DND-41 (cell line): Measurements from ENCODE around the gene TP73.

Experiments used
- ATAC-seq: fragments of 200-7000 bp; cut with Tn5 transposase; 3 replicates; pipeline ENCODE4 v1.9.1; 2021; ENCODE audit warnings: low read depth; ENCODE audit not compliant: insufficient read depth
- DNase-seq: peaks from one replicate; pipeline ENCODE4 v3.0.0-alpha.2; 2020
- H2AFZ ChIP-seq: 2 replicates; pipeline ENCODE4 v1.6.0; 2012; ENCODE audit warnings: low read depth, low read length
- H3K27ac ChIP-seq: 2 replicates; pipeline ENCODE4 v1.5.1; 2012; ENCODE audit warnings: low read length, inconsistent platforms
- H3K27me3 ChIP-seq: fragments of 200-600 bp; sonication (generic); 2 replicates; pipeline ENCODE4 v1.6.0; 2012; ENCODE audit warnings: low read length, mild to moderate bottlenecking, inconsistent platforms; ENCODE audit not compliant: insufficient read depth, poor library complexity
- H3K36me3 ChIP-seq: 2 replicates; pipeline ENCODE4 v1.5.1; 2012; ENCODE audit warnings: low read length, inconsistent platforms; ENCODE audit not compliant: insufficient read depth
- H3K4me1 ChIP-seq: 2 replicates; pipeline ENCODE4 v1.5.1; 2012; ENCODE audit warnings: mild to moderate bottlenecking, low read length; ENCODE audit not compliant: insufficient read depth
- H3K4me2 ChIP-seq: 2 replicates; pipeline ENCODE4 v1.6.0; 2012; ENCODE audit warnings: mild to moderate bottlenecking, moderate library complexity, low read length, inconsistent platforms; ENCODE audit not compliant: insufficient read depth
- H3K4me3 ChIP-seq, 2 experiments: fragments of 200-600 bp in 1 of 2; shearing (Covaris generic) in 1 of 2; 2 replicates each; pipeline ENCODE4 v1.5.1; 2012 to 2016; ENCODE audit warnings: inconsistent platforms in 2 of 2, low read length in 2 of 2, mild to moderate bottlenecking in 2 of 2, low read depth in 1 of 2, moderate library complexity in 1 of 2
- H3K79me2 ChIP-seq: 2 replicates; pipeline ENCODE4 v1.6.0; 2012; ENCODE audit warnings: low read length, inconsistent platforms; ENCODE audit not compliant: insufficient read depth
- H3K9ac ChIP-seq: 2 replicates; pipeline ENCODE4 v1.6.0; 2012; ENCODE audit warnings: low read depth, mild to moderate bottlenecking, inconsistent platforms, low read length, moderate library complexity
- H3K9me3 ChIP-seq: 2 replicates; pipeline ENCODE4 v1.5.1; 2012; ENCODE audit warnings: low read length, moderate library complexity, mild to moderate bottlenecking, inconsistent platforms; ENCODE audit not compliant: insufficient read depth, severe bottlenecking
- H4K20me1 ChIP-seq: 2 replicates; pipeline ENCODE4 v1.6.0; 2012; ENCODE audit warnings: low read length; ENCODE audit not compliant: insufficient read depth
- CTCF ChIP-seq: IDR thresholded peaks from 2 replicates; pipeline ENCODE4 v1.5.1; 2012; ENCODE audit warnings: borderline replicate concordance, low read length, moderate library complexity, mild to moderate bottlenecking; ENCODE audit not compliant: poor library complexity, severe bottlenecking; ENCODE audit errors: extremely low read depth
- EZH2 ChIP-seq: IDR thresholded peaks from 3 replicates; pipeline ENCODE4 v1.6.1; 2012; ENCODE audit warnings: borderline replicate concordance, low read depth, mild to moderate bottlenecking, moderate library complexity, low read length, inconsistent platforms; ENCODE audit not compliant: severe bottlenecking

Gene TP73

GRCh38 chr1:3772027-3772714 is 119.9 kb downstream of the TP73 start:
- ATAC-seq (no peak), DNase-seq (no peak)
- Histone ChIP-seq H3K27me3 (no peaks in the 10 kb centered on the region), H3K36me3 (no peaks in the 10 kb centered on the region), H3K27ac (no peak overlapping the region), H4K20me1 (peaks cover 11% of the 10 kb centered on the region; the same call in 1 of the 2 replicates), H3K4me2 (no peak overlapping the region), H3K9ac (no peak overlapping the region), H3K79me2 (no peaks in the 10 kb centered on the region), H3K4me1 (no peaks in the 10 kb centered on the region), H2AFZ (no peak overlapping the region), H3K9me3 (no peaks in the 10 kb centered on the region), H3K4me3 (no peak overlapping the region)
- TF ChIP-seq EZH2 (no peak), CTCF (no peak)

- no peak for ATAC-seq
- no peaks in the 10 kb centered on the region for H3K4me1 ChIP-seq
- peaks cover 19% of the 10 kb centered on the region for H4K20me1 ChIP-seq
- no peak within 1 kb of the TSS for H3K4me3 ChIP-seq
- no peaks in the 10 kb centered on the region for H3K79me2 ChIP-seq
- H2AFZ ChIP-seq = no peak within 1 kb of the TSS
- no peak for DNase-seq
- H3K36me3 ChIP-seq = no peaks in the 10 kb centered on the region
- no peak for TF ChIP-seq CTCF
- no peak for TF ChIP-seq EZH2
- no peaks in the 10 kb centered on the region for H3K27me3 ChIP-seq
- no peaks in the 10 kb centered on the region for H3K9me3 ChIP-seq
- no peak within 1 kb of the TSS for H3K4me2 ChIP-seq
- no peak within 1 kb of the TSS for H3K27ac ChIP-seq
- H3K9ac ChIP-seq = no peak within 1 kb of the TSS
Measured at GRCh38 chr1:3772715-3773571, 120.6 kb downstream of the TP73 start, which contains the start of gene SMIM1. Gene SMIM1, plus strand, starts transcription at chr1:3772749. Its CDS starts 2,625 bp downstream, at chr1:3775374.

- ATAC-seq (no peak), DNase-seq (no peak)
- H2AFZ ChIP-seq = no peak overlapping the region
- no peak overlapping the region for H3K4me3 ChIP-seq
- H3K4me1 ChIP-seq = no peaks in the 10 kb centered on the region
- no peak overlapping the region for H3K9ac ChIP-seq
- H3K9me3 ChIP-seq = no peaks in the 10 kb centered on the region
- H3K36me3 ChIP-seq = 0 out of 2 replicates have a peak, but pooled peaks cover under 1% of the 10 kb centered on the region
- peaks cover 24% of the 10 kb centered on the region for H4K20me1 ChIP-seq
- TF ChIP-seq EZH2 (no peak), CTCF (no peak)
- H3K4me2 ChIP-seq = no peak overlapping the region
- H3K27ac ChIP-seq = no peak overlapping the region
- H3K79me2 ChIP-seq = no peaks in the 10 kb centered on the region
- no peaks in the 10 kb centered on the region for H3K27me3 ChIP-seq
Measured at GRCh38 chr1:3773572-3774275, 121.4 kb downstream of the TP73 start.
